Ishikawa (cell line): Measurements from ENCODE around the gene SLC45A3.
A peak's percentile ranks its signal among the peaks of the same experiment; 100 is the strongest.

Experiments
- CEBPB ChIP-seq: IDR thresholded peaks from 2 replicates; pipeline ENCODE4 v1.6.1; 2012
- CREB1 ChIP-seq: IDR thresholded peaks from 2 replicates; pipeline ENCODE4 v1.6.1; 2012; ENCODE audit warnings: low read depth
- EGR1 ChIP-seq: IDR thresholded peaks from 2 replicates; pipeline ENCODE4 v1.6.1; 2012
- EP300 ChIP-seq: IDR thresholded peaks from 2 replicates; pipeline ENCODE4 v1.6.1; 2012; ENCODE audit warnings: borderline replicate concordance
- FOXM1 ChIP-seq: IDR thresholded peaks from 2 replicates; pipeline ENCODE4 v1.6.1; 2012; ENCODE audit warnings: low read depth, borderline replicate concordance
- NFIC ChIP-seq: IDR thresholded peaks from 2 replicates; pipeline ENCODE4 v1.6.1; 2012
- RAD21 ChIP-seq: IDR thresholded peaks from 2 replicates; pipeline ENCODE4 v1.6.1; 2012; ENCODE audit warnings: low read depth
- REST ChIP-seq: IDR thresholded peaks from 2 replicates; pipeline ENCODE4 v1.6.1; 2012; ENCODE audit warnings: low read depth, mild to moderate bottlenecking
- TAF1 ChIP-seq: IDR thresholded peaks from 2 replicates; pipeline ENCODE4 v1.6.1; 2012; ENCODE audit warnings: low read depth, mild to moderate bottlenecking
- TCF12 ChIP-seq: IDR thresholded peaks from 2 replicates; pipeline ENCODE4 v1.6.1; 2012; ENCODE audit warnings: low read depth
- TEAD4 ChIP-seq: IDR thresholded peaks from 2 replicates; pipeline ENCODE4 v1.6.1; 2012
- USF1 ChIP-seq: IDR thresholded peaks from 2 replicates; pipeline ENCODE4 v1.6.1; 2012
- YY1 ChIP-seq: IDR thresholded peaks from 2 replicates; pipeline ENCODE4 v1.6.1; 2012; ENCODE audit warnings: low read depth
- ZBTB7A ChIP-seq: IDR thresholded peaks from 2 replicates; pipeline ENCODE4 v1.6.1; 2012; ENCODE audit warnings: low read depth
- TF ChIP-seq, protein P1 (sequence below): IDR thresholded peaks from 2 replicates; pipeline ENCODE4 v1.6.1; 2012

The SLC45A3 gene

DNA sequence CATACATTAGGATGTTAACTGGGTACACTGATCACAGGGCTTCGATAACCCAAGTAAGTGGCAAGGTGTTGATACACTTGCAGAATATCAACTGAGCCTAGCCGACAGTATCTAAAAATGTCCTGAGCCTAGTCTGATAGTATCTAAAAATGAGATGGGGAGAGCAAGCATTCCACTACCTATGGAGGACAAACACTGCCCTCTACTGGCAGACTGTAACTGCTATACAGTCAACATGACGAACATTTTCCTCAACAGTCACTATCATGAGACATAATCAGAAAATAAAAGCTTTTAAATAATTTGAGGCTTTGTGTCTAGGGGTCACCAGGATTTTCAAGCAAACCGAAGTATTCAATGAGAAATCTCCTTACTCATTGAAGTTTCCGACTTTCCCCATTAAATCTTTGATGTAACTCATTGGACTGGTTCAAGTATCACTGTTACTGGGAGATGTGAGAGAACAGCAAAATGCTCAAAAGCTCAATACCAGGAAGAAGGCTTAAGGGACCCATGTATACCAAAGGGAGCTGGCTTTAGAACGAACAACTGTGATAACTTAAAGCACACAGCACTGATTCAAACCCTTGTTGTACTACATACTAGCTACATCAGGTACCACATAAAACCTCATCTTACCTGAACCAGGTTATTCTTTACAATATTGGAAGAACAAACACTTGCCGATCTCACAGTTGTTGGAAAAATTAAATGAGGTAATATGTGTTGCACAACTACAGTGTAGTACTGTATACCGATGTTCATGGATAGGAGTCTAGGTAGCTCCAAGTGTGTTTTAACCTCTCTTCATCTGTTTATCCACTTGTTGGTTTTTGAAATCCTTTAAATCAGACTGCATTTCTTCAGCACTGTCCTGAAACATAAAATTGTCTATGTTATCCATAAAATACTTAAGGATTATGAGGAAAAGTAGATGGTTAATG lies 31.1 kb upstream of the SLC45A3 start:
- peak; percentile 64 for TF ChIP-seq RAD21
- TF ChIP-seq TEAD4 = 0 out of 2 replicates have a peak, but pooled peaks have one; percentile 28
- TF ChIP-seq REST = no peak
- TF ChIP-seq CEBPB = no peak

DNA sequence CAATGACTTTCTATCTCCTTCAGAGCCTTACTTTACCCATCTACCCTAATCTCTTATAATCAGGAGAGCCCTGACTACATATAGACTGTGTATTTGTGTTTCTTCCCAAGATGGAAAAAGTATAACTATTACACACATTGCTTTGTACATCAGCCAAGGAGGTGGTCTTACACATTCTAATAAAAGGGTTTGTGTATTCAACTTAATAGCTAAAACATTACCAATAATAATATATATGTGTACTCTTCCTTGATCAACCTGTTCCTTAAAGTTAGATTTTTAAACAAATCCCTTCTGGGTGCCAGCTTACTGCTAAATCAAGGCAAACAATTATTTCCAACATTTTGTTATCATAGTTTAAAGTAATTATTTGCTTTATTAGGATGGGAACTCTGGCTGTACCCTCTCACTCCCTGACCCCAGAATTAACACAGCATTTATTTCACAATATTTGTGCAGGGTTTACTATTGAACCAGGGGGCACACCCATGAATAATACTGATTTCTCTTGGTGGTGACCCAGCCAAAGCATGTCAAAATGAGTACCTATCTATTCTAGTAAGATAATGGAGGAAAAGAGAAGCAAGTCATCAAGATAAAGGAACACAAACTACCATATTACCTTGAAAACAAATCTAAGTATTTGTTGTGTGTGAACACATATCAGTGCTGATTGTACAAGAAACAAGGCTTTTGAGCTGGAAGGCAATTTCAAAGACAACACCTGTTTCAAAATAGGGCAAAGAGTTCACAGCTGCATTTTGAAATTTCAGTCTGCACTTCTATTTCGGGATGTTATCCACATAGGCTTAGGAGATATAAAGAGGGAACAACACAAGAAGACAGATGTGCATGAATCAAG lies 30.1 kb upstream of the SLC45A3 start:
- TF ChIP-seq ZBTB7A (no peak), USF1 (no peak), FOXM1 (no peak), NFIC (no peak), EP300 (no peak), REST (no peak), TEAD4 (no peak), RAD21 (no peak), TCF12 (no peak), CREB1 (no peak), YY1 (no peak)

DNA sequence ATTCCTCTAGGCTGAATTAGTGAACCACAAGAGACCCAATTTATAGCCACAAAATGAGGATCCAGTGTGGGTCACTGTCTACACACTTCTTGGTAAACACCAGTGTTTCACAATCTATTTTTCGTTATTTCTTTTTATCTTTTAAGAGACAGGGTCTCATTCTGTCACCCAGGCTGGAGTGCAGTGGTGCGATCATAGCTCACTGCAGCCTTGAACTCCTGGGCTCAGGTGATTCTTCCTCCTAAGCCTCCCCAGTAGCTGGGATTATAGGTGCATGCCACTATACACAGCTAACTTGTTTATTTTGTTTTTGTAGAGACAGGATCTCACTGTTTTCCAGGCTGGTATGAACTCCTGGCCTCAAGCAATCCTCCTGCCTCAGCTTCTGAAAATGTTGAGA lies 29.3 kb upstream of the SLC45A3 start:
- TF ChIP-seq, protein P1, sequence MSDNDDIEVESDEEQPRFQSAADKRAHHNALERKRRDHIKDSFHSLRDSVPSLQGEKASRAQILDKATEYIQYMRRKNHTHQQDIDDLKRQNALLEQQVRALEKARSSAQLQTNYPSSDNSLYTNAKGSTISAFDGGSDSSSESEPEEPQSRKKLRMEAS = no peak
- no peak for TF ChIP-seq YY1
- TF ChIP-seq EP300 = no peak
- TF ChIP-seq FOXM1 = no peak
- TF ChIP-seq REST = no peak
- TF ChIP-seq TEAD4 = no peak
- no peak for TF ChIP-seq RAD21
- no peak for TF ChIP-seq CEBPB
- no peak for TF ChIP-seq CREB1
- no peak for TF ChIP-seq TCF12
- no peak for TF ChIP-seq EGR1
- no peak for TF ChIP-seq USF1
- TF ChIP-seq NFIC = no peak
- no peak for TF ChIP-seq TAF1
- no peak for TF ChIP-seq ZBTB7A

DNA sequence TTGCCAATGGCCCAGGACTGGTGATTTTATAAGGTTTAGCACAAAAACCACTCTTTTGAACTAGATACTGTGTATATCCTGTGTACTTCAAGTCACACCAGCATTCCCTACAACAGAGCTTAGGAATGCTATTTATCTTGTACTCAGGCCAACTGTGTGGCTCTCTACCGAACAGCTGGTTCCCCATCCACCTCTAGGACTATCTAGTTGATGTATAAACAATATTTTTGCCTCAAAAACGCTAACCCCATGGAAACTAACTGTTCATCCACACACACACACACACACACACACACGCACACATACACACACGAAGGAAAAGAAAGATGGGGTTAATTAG lies 28.7 kb upstream of the SLC45A3 start:
- TF ChIP-seq TAF1 = no peak
- no peak for TF ChIP-seq ZBTB7A
